ENCODE measurements around the gene PNMA8C. TPM values are rescaled to one million over a fixed set of nuclear protein-coding genes. Genes with fewer than 3 reads are reported as not detected.
A peak's percentile ranks its signal among the peaks of the same experiment; 100 is the strongest.
"Not testable (repeated sequence)": the region's sequence is repeated elsewhere in the genome, so short reads cannot be mapped to it uniquely, and the experiment has no call there.

The PNMA8C gene
- total RNA-seq, 1 donor, result 0.36 TPM

GRCh38 chr19:46404055-46404752 lies 24.5 kb downstream of the PNMA8C start:
- TF ChIP-seq CTCF (IDR thresholded peaks at IDR 0.05; ENCODE audit: extremely low read depth, low read depth, low read length), result no peak
- DNase-seq (ENCODE audit: insufficient read length, low spot score, missing footprints), result peak; percentile 95
- H3K27ac ChIP-seq (ENCODE audit: low read depth, low read length), result no peak overlapping the region
- peak overlapping the region; percentile 66 for H3K4me3 ChIP-seq (ENCODE audit: insufficient read depth, low read length)
- H2AFZ ChIP-seq (ENCODE audit: low read length), result peak overlapping the region; percentile 88
- H3K4me2 ChIP-seq (ENCODE audit: insufficient read depth, low read length), result peak overlapping the region; percentile 78
- H3K4me1 ChIP-seq (ENCODE audit: insufficient read depth, low read length), result peaks cover 15% of the 10 kb centered on the region
- peaks cover 19% of the 10 kb centered on the region for H3K27me3 ChIP-seq (ENCODE audit: insufficient read depth, low read length)
- no peaks in the 10 kb centered on the region for H3K9me3 ChIP-seq (ENCODE audit: low read depth, low read length)
- no peaks in the 10 kb centered on the region for H3K36me3 ChIP-seq (ENCODE audit: insufficient read depth, low read length)
- no peaks in the 10 kb centered on the region for H3K79me2 ChIP-seq (ENCODE audit: insufficient read depth, low read length)
- H4K20me1 ChIP-seq (ENCODE audit: insufficient read depth, low read length), result no peaks in the 10 kb centered on the region

- Histone ChIP-seq H3K79me2 (ENCODE audit: insufficient read depth, low read length) (no peaks in the 10 kb centered on the region), H3K4me1 (ENCODE audit: insufficient read depth, low read length) (peaks cover 11% of the 10 kb centered on the region), H4K20me1 (ENCODE audit: insufficient read depth, low read length) (no peaks in the 10 kb centered on the region), H3K4me3 (ENCODE audit: insufficient read depth, low read length) (no peak overlapping the region), H2AFZ (ENCODE audit: low read length) (no peak overlapping the region), H3K4me2 (ENCODE audit: insufficient read depth, low read length) (no peak overlapping the region), H3K36me3 (ENCODE audit: insufficient read depth, low read length) (no peaks in the 10 kb centered on the region), H3K27ac (ENCODE audit: low read depth, low read length) (no peak overlapping the region), H3K9me3 (ENCODE audit: low read depth, low read length) (no peaks in the 10 kb centered on the region), H3K27me3 (ENCODE audit: insufficient read depth, low read length) (peaks cover 15% of the 10 kb centered on the region)
- DNase-seq (ENCODE audit: insufficient read length, low spot score, missing footprints), result no peak
- no peak for TF ChIP-seq CTCF (IDR thresholded peaks at IDR 0.05; ENCODE audit: extremely low read depth, low read depth, low read length)
These were observed 26.0 kb downstream of the PNMA8C start for GRCh38 chr19:46402725-46403124.

GRCh38 chr19:46397801-46398479 lies 30.8 kb downstream of the PNMA8C start:
- not testable (repeated sequence) for H3K27me3 ChIP-seq (ENCODE audit: insufficient read depth, low read length); H3K36me3 ChIP-seq (ENCODE audit: insufficient read depth, low read length); H4K20me1 ChIP-seq (ENCODE audit: insufficient read depth, low read length)

GRCh38 chr19:46394402-46394797 lies 34.3 kb downstream of the PNMA8C start:
- Histone ChIP-seq H3K4me1 (ENCODE audit: insufficient read depth, low read length) (peaks cover 14% of the 10 kb centered on the region), H3K27me3 (ENCODE audit: insufficient read depth, low read length) (no peaks in the 10 kb centered on the region), H3K27ac (ENCODE audit: low read depth, low read length) (no peak overlapping the region), H2AFZ (ENCODE audit: low read length) (no peak overlapping the region), H4K20me1 (ENCODE audit: insufficient read depth, low read length) (peaks cover 5% of the 10 kb centered on the region), H3K4me3 (ENCODE audit: insufficient read depth, low read length) (no peak overlapping the region), H3K79me2 (ENCODE audit: insufficient read depth, low read length) (no peaks in the 10 kb centered on the region), H3K36me3 (ENCODE audit: insufficient read depth, low read length) (peaks cover 7% of the 10 kb centered on the region), H3K4me2 (ENCODE audit: insufficient read depth, low read length) (no peak overlapping the region), H3K9me3 (ENCODE audit: low read depth, low read length) (no peaks in the 10 kb centered on the region)
- no peak for TF ChIP-seq CTCF (IDR thresholded peaks at IDR 0.05; ENCODE audit: extremely low read depth, low read depth, low read length)
- no peak for DNase-seq (ENCODE audit: insufficient read length, low spot score, missing footprints)

More at GRCh38 chr19:46397801-46398479, 30.8 kb downstream of the PNMA8C start:
- DNase-seq (ENCODE audit: insufficient read length, low spot score, missing footprints); H3K4me2 ChIP-seq (ENCODE audit: insufficient read depth, low read length); H3K79me2 ChIP-seq (ENCODE audit: insufficient read depth, low read length); H3K9me3 ChIP-seq (ENCODE audit: low read depth, low read length); H3K4me3 ChIP-seq (ENCODE audit: insufficient read depth, low read length); H3K4me1 ChIP-seq (ENCODE audit: insufficient read depth, low read length); H2AFZ ChIP-seq (ENCODE audit: low read length); H3K27ac ChIP-seq (ENCODE audit: low read depth, low read length): not testable (repeated sequence)

Data from osteoblast (primary cell).